Large intestine (tissue), 12 donors: Measurements from ENCODE around the gene ZNF547. TPM values are rescaled to one million over a fixed set of nuclear protein-coding genes. Genes with fewer than 3 reads are reported as not detected.

Experiments
- DNase-seq, 2 donors: peaks; one replicate each; pipeline versions ENCODE4 v3.0.0 to v3.0.0-alpha.2; 2013
- H3K27ac ChIP-seq: one replicate; pipeline ENCODE4 v1.5.1; 2013; ENCODE audit warnings: low read length
- H3K27me3 ChIP-seq: 2 replicates; pipeline ENCODE4 v1.6.1; 2013; ENCODE audit warnings: low read length; ENCODE audit not compliant: control insufficient read depth, insufficient read depth
- H3K36me3 ChIP-seq: 2 replicates; pipeline ENCODE4 v1.6.1; 2013; ENCODE audit warnings: low read length; ENCODE audit not compliant: control insufficient read depth, insufficient read depth
- H3K4me1 ChIP-seq: one replicate; pipeline ENCODE4 v1.6.1; 2013; ENCODE audit warnings: low read length; ENCODE audit not compliant: control insufficient read depth, insufficient read depth
- H3K4me3 ChIP-seq: one replicate; pipeline ENCODE4 v1.5.1; 2013; ENCODE audit warnings: low read length
- H3K9me3 ChIP-seq: one replicate; pipeline ENCODE4 v1.6.1; 2013; ENCODE audit warnings: mild to moderate bottlenecking, low read depth, low read length, moderate library complexity; ENCODE audit not compliant: control insufficient read depth
- WGBS: methylation state at CpG from one replicate; pipeline ENCODE4 v1.1.5; 2013; ENCODE audit warnings: low lambda C conversion rate; ENCODE audit not compliant: insufficient coverage; 5-methylcytosine and 5-hydroxymethylcytosine counted together
- long read RNA-seq, 11 donors: transcript quantifications; one replicate each; lab custom pipeline, GENCODE V29; 2026
- polyA plus RNA-seq: library from polyadenylated mRNA; unstranded; fragments of 120-200 nt; gene quantifications from one replicate; pipeline ENCODE4 v1.2.1, GENCODE V29; 2013

The ZNF547 gene
- 5.7 TPM for polyA plus RNA-seq
- long read RNA-seq, donor 1, partial matches to known transcripts, result 0 of 1 reads
- long read RNA-seq, donor 1, other reads (novel, unspliced or antisense), result 0 of 1 reads
- long read RNA-seq, donor 2, partial matches to known transcripts, result 0 of 3 reads
- long read RNA-seq, donor 2, other reads (novel, unspliced or antisense), result 0 of 3 reads
- long read RNA-seq, donor 3, result 0 reads
- long read RNA-seq, donor 4, result 0 reads
- long read RNA-seq, donor 5, result 0 reads
- long read RNA-seq, donor 6, result 0 reads
- long read RNA-seq, donor 7, result 0 reads
- long read RNA-seq, donor 8, partial matches to known transcripts, result 0 of 1 reads
- long read RNA-seq, donor 8, other reads (novel, unspliced or antisense), result 0 of 1 reads
- long read RNA-seq, donor 9, partial matches to known transcripts, result 0 of 2 reads
- long read RNA-seq, donor 9, other reads (novel, unspliced or antisense), result 0 of 2 reads
- long read RNA-seq, donor 10, result 0 reads
- long read RNA-seq, donor 11, result 0 reads

DNA sequence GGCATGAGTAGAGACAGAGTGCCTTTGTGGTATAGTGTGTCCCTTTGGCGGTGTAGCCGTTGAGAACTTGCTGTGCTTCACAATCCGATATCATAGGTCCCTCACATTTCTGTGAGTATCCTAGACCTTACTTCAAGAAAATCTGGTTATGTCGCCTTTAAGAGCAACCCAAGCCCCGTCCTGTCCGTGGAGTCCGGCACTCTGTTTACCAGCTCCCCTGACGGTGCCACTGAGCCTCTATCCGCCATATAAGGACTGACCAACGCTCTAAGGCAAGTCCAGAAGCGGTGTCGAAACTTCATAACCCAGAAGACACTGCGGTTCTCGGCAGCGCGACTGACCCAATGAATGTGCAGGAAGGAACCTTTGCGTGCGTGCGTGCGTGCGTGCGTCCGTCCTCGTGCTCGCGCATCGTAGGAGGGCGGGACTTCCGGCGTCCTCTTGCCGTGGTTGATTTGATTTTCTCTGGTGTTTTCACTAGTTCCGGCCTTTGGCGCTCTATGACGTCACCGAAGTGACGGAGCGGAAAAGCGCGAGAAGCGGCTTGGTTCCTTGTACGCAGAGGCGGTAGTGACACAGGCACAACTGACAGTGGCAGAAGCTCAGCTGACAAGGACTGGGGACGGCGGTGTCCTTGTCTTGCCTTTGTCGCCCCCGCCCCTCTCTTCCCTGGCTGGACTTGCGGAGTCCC lies at the start of gene ZNF547, which contains the start of gene TRAPPC2B:
TSS of gene ZNF547 (plus strand) at position 555 of the 691 bp plus-strand sequence. CDS start 5,005 bp downstream, outside the sequence.
TSS of gene TRAPPC2B (plus strand) at position 555 of the 691 bp plus-strand sequence. CDS start 1,283 bp downstream, outside the sequence.
- Histone ChIP-seq H3K4me1 (no peaks in the 10 kb centered on the region), H3K4me3 (peak within 1 kb of the TSS; percentile 67), H3K27me3 (no peaks in the 10 kb centered on the region), H3K36me3 (peaks cover 10% of the 10 kb centered on the region), H3K9me3 (no peaks in the 10 kb centered on the region), H3K27ac (peak within 1 kb of the TSS; percentile 93)
- no CpG with 5 or more reads among the region's 47 CpGs for WGBS
- DNase-seq, result peak; percentile 100

DNA sequence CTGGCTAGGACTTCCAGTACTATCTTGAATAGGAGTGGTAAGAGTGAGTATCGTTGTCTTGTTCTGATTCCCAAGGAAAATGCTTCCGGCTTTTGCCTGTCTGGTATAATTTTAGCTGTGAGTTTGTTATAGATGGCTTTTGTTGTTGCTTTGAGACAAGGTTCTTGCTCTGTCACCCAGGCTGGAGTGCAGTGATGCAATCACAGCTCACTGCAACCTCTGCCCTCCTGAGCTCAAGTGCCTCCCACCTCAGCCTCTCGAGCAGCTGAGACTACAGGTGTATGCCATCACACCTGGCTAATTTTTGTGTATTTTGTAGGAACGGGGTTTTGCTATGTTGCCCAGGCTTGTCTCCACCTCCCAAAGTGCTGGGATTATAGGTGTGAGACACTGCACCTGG lies 49.2 kb upstream of the ZNF547 start:
- H3K27ac ChIP-seq, result no peak overlapping the region
- H3K4me1 ChIP-seq, result no peaks in the 10 kb centered on the region
- no peak overlapping the region for H3K4me3 ChIP-seq
- peak in 1 of 2 donors; percentile 21 for DNase-seq
- peaks cover 51% of the 10 kb centered on the region for H3K27me3 ChIP-seq
- no peaks in the 10 kb centered on the region for H3K9me3 ChIP-seq
- no CpG with 5 or more reads among the region's 4 CpGs for WGBS
- H3K36me3 ChIP-seq, result no peaks in the 10 kb centered on the region

DNA sequence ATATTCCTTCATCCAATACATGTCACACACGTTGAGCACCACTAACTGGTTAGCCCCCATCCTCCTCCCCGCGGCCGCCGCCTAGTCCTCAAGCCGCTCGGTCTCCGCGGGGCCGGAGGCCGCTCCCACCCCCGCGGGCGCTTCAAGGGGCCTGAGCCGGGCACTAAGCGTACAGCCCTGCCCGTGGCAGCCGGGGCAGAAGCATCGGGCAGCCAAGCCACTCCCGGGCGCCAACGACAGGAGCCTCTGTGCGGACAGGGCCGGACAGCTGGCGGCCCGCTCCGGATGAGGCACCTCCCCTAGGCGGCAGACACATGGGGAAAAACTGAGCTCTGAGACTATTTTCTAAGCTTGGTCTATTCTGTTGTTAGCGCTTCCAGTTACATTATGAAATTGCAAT lies 45.8 kb upstream of the ZNF547 start:
- Histone ChIP-seq H3K4me1 (peaks cover 12% of the 10 kb centered on the region), H3K27me3 (peaks cover 41% of the 10 kb centered on the region), H3K27ac (no peak overlapping the region), H3K36me3 (no peaks in the 10 kb centered on the region), H3K9me3 (no peaks in the 10 kb centered on the region), H3K4me3 (no peak overlapping the region)
- 60% methylated on average over 1 of the region's 29 CpGs for WGBS
- DNase-seq, result peak in 1 of 2 donors; percentile 8

GRCh38 chr19:57319869-57320179 lies 43.5 kb upstream of the ZNF547 start:
- DNase-seq, result peak; percentile 5 to 11
- Histone ChIP-seq H3K9me3 (no peaks in the 10 kb centered on the region), H3K27me3 (peaks cover 31% of the 10 kb centered on the region), H3K27ac (peak overlapping the region; percentile 70), H3K36me3 (peaks cover 15% of the 10 kb centered on the region), H3K4me1 (peaks cover 13% of the 10 kb centered on the region), H3K4me3 (peak overlapping the region; percentile 80)
- no CpG with 5 or more reads among the region's 1 CpG for WGBS

GRCh38 chr19:57320180-57321084 lies 42.9 kb upstream of the ZNF547 start, which contains the start of gene ZNF543:
TSS of gene ZNF543 (plus strand) at chr19:57320472. CDS start at chr19:57320854, 382 bp downstream.
- no CpG with 5 or more reads among the region's 71 CpGs for WGBS

DNA sequence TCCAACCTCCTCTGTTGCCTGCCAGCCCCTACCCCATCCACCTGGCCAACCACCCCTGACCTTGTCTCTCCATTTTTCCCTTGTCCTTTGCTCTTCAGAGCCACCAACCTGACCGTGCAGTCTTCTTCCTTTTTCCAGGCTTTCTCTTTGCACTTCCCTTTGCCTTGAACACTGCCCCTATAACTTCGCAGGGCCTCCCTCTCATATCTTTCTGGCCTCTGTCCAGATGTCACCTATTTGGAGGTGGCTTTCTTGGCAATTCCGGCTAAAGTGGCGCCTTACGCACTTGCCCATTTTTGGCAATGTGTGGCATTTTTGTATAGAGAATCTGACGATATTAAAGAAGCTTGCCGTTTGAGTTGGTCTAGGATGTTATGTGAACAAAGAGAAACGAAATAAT lies 42.2 kb upstream of the ZNF547 start:
- peak; percentile 3 to 60 for DNase-seq
- Histone ChIP-seq H3K4me3 (peak overlapping the region; percentile 80), H3K27ac (peak overlapping the region; percentile 70)

More at GRCh38 chr19:57320180-57321084, 42.9 kb upstream of the ZNF547 start, which contains the start of gene ZNF543:
- Histone ChIP-seq H3K36me3 (peaks cover 21% of the 10 kb centered on the region), H3K27me3 (peaks cover 30% of the 10 kb centered on the region), H3K9me3 (no peaks in the 10 kb centered on the region), H3K4me1 (peaks cover 13% of the 10 kb centered on the region), H3K4me3 (peak within 1 kb of the TSS; percentile 80), H3K27ac (peak within 1 kb of the TSS; percentile 70)
- peak; percentile 97 to 98 for DNase-seq

GRCh38 chr19:57321751-57322150 lies 41.6 kb upstream of the ZNF547 start:
- H3K27ac ChIP-seq, result no peak overlapping the region
- peaks cover 13% of the 10 kb centered on the region for H3K4me1 ChIP-seq
- DNase-seq, result no peak
- peaks cover 19% of the 10 kb centered on the region for H3K27me3 ChIP-seq
- no peaks in the 10 kb centered on the region for H3K9me3 ChIP-seq
- peak overlapping the region; percentile 80 for H3K4me3 ChIP-seq
- peaks cover 34% of the 10 kb centered on the region for H3K36me3 ChIP-seq
- WGBS, result no CpG with 5 or more reads among the region's 3 CpGs

More for the DNA sequence above, 42.2 kb upstream of the ZNF547 start:
- H3K36me3 ChIP-seq, result peaks cover 28% of the 10 kb centered on the region
- H3K4me1 ChIP-seq, result peaks cover 13% of the 10 kb centered on the region
- peaks cover 25% of the 10 kb centered on the region for H3K27me3 ChIP-seq
- 29% methylated on average over 3 of the region's 8 CpGs for WGBS
- H3K9me3 ChIP-seq, result no peaks in the 10 kb centered on the region

- Histone ChIP-seq H3K9me3 (no peaks in the 10 kb centered on the region), H3K4me3 (no peak overlapping the region), H3K36me3 (peaks cover 61% of the 10 kb centered on the region), H3K27me3 (no peaks in the 10 kb centered on the region), H3K4me1 (peaks cover 13% of the 10 kb centered on the region), H3K27ac (no peak overlapping the region)
- DNase-seq, result no peak
These were observed 38.4 kb upstream of the ZNF547 start for GRCh38 chr19:57324992-57325391.

GRCh38 chr19:57327993-57328392 lies 35.4 kb upstream of the ZNF547 start:
- no peak for DNase-seq
- no peaks in the 10 kb centered on the region for H3K9me3 ChIP-seq
- WGBS, result 100% methylated on average over 3 of the region's 8 CpGs
- no peak overlapping the region for H3K4me3 ChIP-seq
- no peaks in the 10 kb centered on the region for H3K27me3 ChIP-seq
- H3K4me1 ChIP-seq, result no peaks in the 10 kb centered on the region
- H3K27ac ChIP-seq, result no peak overlapping the region
- H3K36me3 ChIP-seq, result peaks cover 61% of the 10 kb centered on the region
